ENCODE results near the gene PAX2.

PAX2 gene

DNA sequence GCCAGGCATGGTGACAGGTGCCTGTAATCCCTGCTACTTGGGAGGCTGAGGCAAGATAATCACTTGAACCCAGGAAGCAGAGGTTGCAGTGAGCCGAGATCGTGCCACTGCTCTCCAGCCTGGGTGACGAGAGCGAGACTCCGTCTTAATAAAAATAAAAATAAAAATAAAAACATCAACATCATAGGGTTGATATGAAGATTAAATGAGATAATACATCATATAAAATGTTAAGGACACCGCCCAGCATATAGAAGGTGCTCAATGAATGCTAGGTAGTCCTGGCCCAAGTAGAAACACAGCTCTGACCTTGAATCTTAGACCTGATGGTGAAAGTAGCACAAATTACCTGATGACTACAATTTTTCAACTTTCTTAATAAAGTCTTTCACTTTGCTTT, 74.0 kb downstream of the PAX2 start:
- Mint-ChIP-seq H3K9me3 (no peaks in the 10 kb centered on the region), H3K27ac (no peak overlapping the region), H3K27me3 (ENCODE audit: low read depth) (peaks cover 72% of the 10 kb centered on the region), H3K36me3 (ENCODE audit: low read depth) (peaks cover 8% of the 10 kb centered on the region), H3K4me1 (no peaks in the 10 kb centered on the region), H3K4me3 (no peak overlapping the region)
- TF ChIP-seq, protein P1, sequence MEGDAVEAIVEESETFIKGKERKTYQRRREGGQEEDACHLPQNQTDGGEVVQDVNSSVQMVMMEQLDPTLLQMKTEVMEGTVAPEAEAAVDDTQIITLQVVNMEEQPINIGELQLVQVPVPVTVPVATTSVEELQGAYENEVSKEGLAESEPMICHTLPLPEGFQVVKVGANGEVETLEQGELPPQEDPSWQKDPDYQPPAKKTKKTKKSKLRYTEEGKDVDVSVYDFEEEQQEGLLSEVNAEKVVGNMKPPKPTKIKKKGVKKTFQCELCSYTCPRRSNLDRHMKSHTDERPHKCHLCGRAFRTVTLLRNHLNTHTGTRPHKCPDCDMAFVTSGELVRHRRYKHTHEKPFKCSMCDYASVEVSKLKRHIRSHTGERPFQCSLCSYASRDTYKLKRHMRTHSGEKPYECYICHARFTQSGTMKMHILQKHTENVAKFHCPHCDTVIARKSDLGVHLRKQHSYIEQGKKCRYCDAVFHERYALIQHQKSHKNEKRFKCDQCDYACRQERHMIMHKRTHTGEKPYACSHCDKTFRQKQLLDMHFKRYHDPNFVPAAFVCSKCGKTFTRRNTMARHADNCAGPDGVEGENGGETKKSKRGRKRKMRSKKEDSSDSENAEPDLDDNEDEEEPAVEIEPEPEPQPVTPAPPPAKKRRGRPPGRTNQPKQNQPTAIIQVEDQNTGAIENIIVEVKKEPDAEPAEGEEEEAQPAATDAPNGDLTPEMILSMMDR (IDR thresholded peaks at IDR 0.05; ENCODE audit: unreplicated experiment in 3 of 3): no peak

DNA sequence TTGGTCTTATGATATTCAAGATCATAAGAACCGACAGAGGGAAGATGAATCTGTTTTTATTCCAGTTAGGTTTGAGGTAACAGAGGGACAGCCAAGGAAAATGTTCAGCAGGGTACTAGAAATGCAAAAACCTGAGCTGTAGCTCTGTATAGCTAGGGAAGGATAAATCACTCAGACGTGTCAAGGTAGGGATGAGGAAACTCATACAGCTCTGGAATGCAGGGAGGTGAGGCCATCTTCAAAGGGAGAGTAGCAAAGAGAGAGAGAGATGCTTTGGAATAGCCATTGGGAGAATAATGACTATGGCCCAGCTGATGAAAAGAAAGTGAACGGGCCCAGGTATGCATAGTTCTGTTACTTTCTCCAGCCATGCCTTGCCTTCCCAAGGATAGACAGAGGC, 77.8 kb downstream of the PAX2 start:
- TF ChIP-seq, protein P1 (IDR thresholded peaks at IDR 0.05; ENCODE audit: unreplicated experiment in 3 of 3): no peak
- H3K36me3 Mint-ChIP-seq (ENCODE audit: low read depth): peaks cover 8% of the 10 kb centered on the region

DNA sequence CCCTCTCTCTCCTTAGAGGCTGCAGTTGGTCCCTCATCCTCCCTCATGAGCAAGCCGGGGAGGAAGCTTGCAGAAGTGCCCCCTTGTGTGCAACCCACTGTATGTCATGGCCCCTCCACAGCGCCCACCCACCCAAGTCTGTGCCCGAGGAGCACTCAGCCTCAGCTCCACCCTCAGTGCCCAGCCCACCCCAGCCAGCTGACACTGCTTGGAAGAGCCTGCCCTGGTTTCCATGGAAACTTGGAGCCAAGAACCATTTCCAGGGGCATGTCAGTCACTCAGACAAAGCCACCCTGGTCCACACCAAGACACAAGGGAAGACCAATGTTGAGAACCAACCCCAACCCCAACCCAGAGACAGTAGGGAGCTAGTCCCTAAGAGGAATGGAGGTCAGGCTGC, 79.5 kb downstream of the PAX2 start:
- peak overlapping the region in 2 of 3 experiments; percentile 18 to 38 for H3K4me3 Mint-ChIP-seq
- H3K27me3 Mint-ChIP-seq (ENCODE audit: low read depth): peaks cover 74% of the 10 kb centered on the region
- TF ChIP-seq, protein P1 (IDR thresholded peaks at IDR 0.05; ENCODE audit: unreplicated experiment in 3 of 3): no peak
- peaks cover 8% of the 10 kb centered on the region for H3K36me3 Mint-ChIP-seq (ENCODE audit: low read depth)
- no peaks in the 10 kb centered on the region for H3K9me3 Mint-ChIP-seq
- H3K27ac Mint-ChIP-seq: peak overlapping the region in 1 of 3 experiments; percentile 52
- H3K4me1 Mint-ChIP-seq: peaks cover 23% of the 10 kb centered on the region

More for the DNA sequence above, 77.8 kb downstream of the PAX2 start:
- H3K4me3 Mint-ChIP-seq: no peak overlapping the region
- H3K9me3 Mint-ChIP-seq: no peaks in the 10 kb centered on the region
- peaks cover 8% of the 10 kb centered on the region for H3K4me1 Mint-ChIP-seq
- peaks cover 85% of the 10 kb centered on the region for H3K27me3 Mint-ChIP-seq (ENCODE audit: low read depth)
- H3K27ac Mint-ChIP-seq: no peak overlapping the region

DNA sequence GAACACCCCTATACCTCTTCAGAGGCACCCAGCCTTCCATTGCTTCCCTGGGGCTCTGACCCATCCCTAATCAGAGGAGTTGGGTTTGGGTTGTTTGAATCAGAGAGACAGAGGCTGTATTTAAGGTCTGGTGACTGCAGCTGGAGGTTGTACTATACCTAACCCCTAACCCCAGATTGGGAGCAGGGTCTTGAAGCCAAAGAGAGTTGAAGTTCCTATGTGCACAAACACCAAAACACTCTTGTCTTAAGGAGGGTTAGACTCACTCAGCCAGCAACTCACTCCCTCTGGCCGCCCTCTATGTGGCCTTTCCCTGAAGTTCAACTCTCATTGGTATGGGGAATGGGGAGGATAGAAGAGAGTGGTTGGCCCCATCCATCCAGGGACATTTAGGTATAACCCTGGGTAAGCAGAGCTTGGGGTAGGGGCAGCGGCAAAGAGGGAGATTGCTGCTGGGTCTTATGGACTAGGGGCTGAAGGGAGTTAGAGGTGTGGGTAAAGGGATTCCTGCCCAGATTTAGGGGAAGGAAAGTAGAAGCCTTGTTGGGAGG, 80.0 kb downstream of the PAX2 start:
- Mint-ChIP-seq H3K4me1 (peaks cover 27% of the 10 kb centered on the region), H3K27ac (peak overlapping the region in 1 of 3 experiments; percentile 65), H3K4me3 (peak overlapping the region; percentile 20 to 67 (median 28)), H3K27me3 (ENCODE audit: low read depth) (peaks cover 69% of the 10 kb centered on the region), H3K9me3 (no peaks in the 10 kb centered on the region), H3K36me3 (ENCODE audit: low read depth) (peaks cover 8% of the 10 kb centered on the region)
- TF ChIP-seq, protein P1 (IDR thresholded peaks at IDR 0.05; ENCODE audit: unreplicated experiment in 3 of 3): no peak

DNA sequence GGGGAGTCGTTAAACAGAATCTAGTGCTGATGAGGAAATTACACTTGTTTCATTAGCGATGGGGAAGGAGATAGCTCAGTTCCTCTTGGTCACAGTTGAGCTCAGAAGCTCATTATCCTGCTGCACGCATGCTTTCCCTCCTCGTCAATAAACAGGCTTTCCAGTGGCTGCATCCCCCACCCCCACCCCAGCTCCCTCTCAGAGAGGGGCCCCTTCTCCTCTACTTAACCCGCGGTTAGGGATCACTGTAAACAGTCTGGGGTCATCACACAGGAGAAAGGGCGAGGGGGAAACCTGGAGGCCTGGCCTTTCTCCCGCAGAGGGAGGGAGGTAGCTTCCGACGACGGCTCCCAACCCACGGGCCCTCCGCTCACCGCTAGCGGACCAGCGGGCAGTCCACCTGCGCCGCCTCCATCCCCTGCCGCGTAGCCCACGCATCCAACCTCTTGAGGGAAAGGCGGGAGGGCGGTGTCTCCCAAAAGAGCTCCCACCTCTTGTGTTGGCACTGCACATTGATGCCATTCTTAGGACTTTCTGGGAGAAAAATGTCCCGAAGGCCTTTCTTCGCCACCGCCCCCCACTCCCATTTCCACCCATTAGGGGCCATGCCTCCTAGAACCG, 80.8 kb downstream of the PAX2 start:
- peaks cover 62% of the 10 kb centered on the region for H3K27me3 Mint-ChIP-seq (ENCODE audit: low read depth)
- peak overlapping the region in 2 of 3 experiments; percentile 49 to 65 for H3K27ac Mint-ChIP-seq
- peaks cover 8% of the 10 kb centered on the region for H3K36me3 Mint-ChIP-seq (ENCODE audit: low read depth)
- TF ChIP-seq, protein P1 (IDR thresholded peaks at IDR 0.05; ENCODE audit: unreplicated experiment in 3 of 3): no peak
- no peaks in the 10 kb centered on the region for H3K9me3 Mint-ChIP-seq
- H3K4me3 Mint-ChIP-seq: peak overlapping the region; percentile 7 to 67 (median 20)
- peaks cover 35% of the 10 kb centered on the region for H3K4me1 Mint-ChIP-seq

DNA sequence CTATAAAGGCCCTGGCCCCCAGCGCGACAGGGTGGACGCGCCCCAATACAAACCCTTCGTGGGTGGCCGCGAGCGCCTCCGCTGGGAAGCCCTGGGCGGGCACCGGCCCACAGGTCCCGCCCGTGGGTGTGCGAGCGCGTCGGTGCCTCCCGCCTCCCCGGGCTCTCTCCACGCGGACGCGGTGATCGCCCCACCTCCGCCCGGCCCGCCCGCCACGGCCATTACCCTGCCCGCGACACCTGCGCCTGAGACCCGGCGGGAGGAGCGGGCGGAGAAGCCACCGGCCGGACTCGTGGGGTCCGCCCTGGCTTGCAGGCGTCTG, 81.2 kb downstream of the PAX2 start:
- H3K4me3 Mint-ChIP-seq: peak overlapping the region in 2 of 3 experiments; percentile 18 to 56
- peaks cover 8% of the 10 kb centered on the region for H3K36me3 Mint-ChIP-seq (ENCODE audit: low read depth)
- no peaks in the 10 kb centered on the region for H3K9me3 Mint-ChIP-seq
- peaks cover 59% of the 10 kb centered on the region for H3K27me3 Mint-ChIP-seq (ENCODE audit: low read depth)
- H3K27ac Mint-ChIP-seq: no peak overlapping the region
- H3K4me1 Mint-ChIP-seq: peaks cover 36% of the 10 kb centered on the region
- TF ChIP-seq, protein P1 (IDR thresholded peaks at IDR 0.05; ENCODE audit: unreplicated experiment in 3 of 3): no peak

All from nephron (organoid).